ENCODE measurements around the gene FBXO45. TPM values are rescaled to one million over a fixed set of nuclear protein-coding genes. Genes with fewer than 3 reads are reported as not detected.

Gene FBXO45
- total and polyA plus RNA-seq, 9 of the 15 experiments (the other 6 are each of a cell fraction or from before 2014, with no cell fraction given), result 15.2 to 52.8 (median 37.0) TPM

DNA sequence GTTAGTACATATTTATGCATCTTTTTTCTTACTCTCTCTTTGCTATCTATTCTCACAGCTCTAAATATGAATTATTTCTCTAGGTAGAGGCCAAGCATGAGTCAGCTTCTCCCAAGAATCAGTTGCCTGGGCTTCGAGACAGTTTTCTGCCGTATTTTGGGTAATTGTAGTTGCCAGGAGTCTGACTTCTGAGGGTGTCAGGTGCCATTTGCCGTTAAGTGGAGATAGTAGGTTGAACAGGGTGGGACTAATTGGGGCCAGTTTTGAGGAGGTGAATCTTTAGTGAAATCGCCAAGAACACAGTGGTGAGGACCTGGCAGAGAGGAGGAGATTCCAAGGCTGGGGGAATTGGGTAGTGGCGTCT is 63.2 kb downstream of the FBXO45 start (continued):
- TF ChIP-seq RBM22 (IDR thresholded peaks at IDR 0.05; ENCODE audit: low read depth, low read length, poor library complexity, severe bottlenecking) (no peak), ETS2 (tag; IDR thresholded peaks at IDR 0.05; ENCODE audit: borderline replicate concordance, poor library complexity, severe bottlenecking) (no peak), PML (IDR thresholded peaks at IDR 0.05; ENCODE audit: low read length) (peak; percentile 17; the same call in 1 of the 2 replicates), ZBTB8A (IDR thresholded peaks at IDR 0.05; ENCODE audit: partially characterized antibody) (no peak), MBD2 (IDR thresholded peaks at IDR 0.05; ENCODE audit: borderline replicate concordance, low read depth) (no peak), EWSR1 (IDR thresholded peaks at IDR 0.05; ENCODE audit: borderline replicate concordance, low read depth, partially characterized antibody) (no peak), ZSCAN32 (CRISPR knock-in tag; IDR thresholded peaks at IDR 0.05) (no peak), KLF13 (tag; IDR thresholded peaks at IDR 0.05; ENCODE audit: borderline replicate concordance, low read depth) (no peak), ARHGAP35 (IDR thresholded peaks at IDR 0.05; ENCODE audit: partially characterized antibody) (no peak), SUPT5H (IDR thresholded peaks at IDR 0.05) (no peak), ASH1L (IDR thresholded peaks at IDR 0.05; ENCODE audit: borderline replicate concordance, low read depth, partially characterized antibody) (no peak), ZNF133 (CRISPR knock-in tag; IDR thresholded peaks at IDR 0.05) (no peak), PTTG1 (tag; IDR thresholded peaks at IDR 0.05; ENCODE audit: low read depth) (no peak), THRAP3 (IDR thresholded peaks at IDR 0.05; ENCODE audit: borderline replicate concordance) (0 out of 2 replicates have a peak, but pooled peaks have one; percentile 6), CHD2 (IDR thresholded peaks at IDR 0.05; ENCODE audit: low read depth, low read length) (no peak), CHCHD3 (CRISPR knock-in tag; IDR thresholded peaks at IDR 0.05) (no peak), CCAR2 (IDR thresholded peaks at IDR 0.05; ENCODE audit: low read depth, low read length) (no peak)
- TF ChIP-seq, protein P1, sequence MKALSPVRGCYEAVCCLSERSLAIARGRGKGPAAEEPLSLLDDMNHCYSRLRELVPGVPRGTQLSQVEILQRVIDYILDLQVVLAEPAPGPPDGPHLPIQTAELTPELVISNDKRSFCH (CRISPR knock-in tag; IDR thresholded peaks at IDR 0.05), result no peak
- TF ChIP-seq, protein P1 (tag; IDR thresholded peaks at IDR 0.05), result 0 out of 2 replicates have a peak, but pooled peaks have one; percentile 13
- TF ChIP-seq, protein P2, sequence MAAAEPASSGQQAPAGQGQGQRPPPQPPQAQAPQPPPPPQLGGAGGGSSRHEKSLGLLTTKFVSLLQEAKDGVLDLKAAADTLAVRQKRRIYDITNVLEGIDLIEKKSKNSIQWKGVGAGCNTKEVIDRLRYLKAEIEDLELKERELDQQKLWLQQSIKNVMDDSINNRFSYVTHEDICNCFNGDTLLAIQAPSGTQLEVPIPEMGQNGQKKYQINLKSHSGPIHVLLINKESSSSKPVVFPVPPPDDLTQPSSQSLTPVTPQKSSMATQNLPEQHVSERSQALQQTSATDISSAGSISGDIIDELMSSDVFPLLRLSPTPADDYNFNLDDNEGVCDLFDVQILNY (CRISPR knock-in tag; IDR thresholded peaks at IDR 0.05), result no peak
- TF ChIP-seq, protein P3, sequence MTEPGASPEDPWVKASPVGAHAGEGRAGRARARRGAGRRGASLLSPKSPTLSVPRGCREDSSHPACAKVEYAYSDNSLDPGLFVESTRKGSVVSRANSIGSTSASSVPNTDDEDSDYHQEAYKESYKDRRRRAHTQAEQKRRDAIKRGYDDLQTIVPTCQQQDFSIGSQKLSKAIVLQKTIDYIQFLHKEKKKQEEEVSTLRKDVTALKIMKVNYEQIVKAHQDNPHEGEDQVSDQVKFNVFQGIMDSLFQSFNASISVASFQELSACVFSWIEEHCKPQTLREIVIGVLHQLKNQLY (CRISPR knock-in tag; conservative IDR thresholded peaks at IDR 0.05), result no peak
- TF ChIP-seq, protein P4, sequence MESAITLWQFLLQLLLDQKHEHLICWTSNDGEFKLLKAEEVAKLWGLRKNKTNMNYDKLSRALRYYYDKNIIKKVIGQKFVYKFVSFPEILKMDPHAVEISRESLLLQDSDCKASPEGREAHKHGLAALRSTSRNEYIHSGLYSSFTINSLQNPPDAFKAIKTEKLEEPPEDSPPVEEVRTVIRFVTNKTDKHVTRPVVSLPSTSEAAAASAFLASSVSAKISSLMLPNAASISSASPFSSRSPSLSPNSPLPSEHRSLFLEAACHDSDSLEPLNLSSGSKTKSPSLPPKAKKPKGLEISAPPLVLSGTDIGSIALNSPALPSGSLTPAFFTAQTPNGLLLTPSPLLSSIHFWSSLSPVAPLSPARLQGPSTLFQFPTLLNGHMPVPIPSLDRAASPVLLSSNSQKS (CRISPR knock-in tag; IDR thresholded peaks at IDR 0.05), result no peak
- TF ChIP-seq, protein P5, sequence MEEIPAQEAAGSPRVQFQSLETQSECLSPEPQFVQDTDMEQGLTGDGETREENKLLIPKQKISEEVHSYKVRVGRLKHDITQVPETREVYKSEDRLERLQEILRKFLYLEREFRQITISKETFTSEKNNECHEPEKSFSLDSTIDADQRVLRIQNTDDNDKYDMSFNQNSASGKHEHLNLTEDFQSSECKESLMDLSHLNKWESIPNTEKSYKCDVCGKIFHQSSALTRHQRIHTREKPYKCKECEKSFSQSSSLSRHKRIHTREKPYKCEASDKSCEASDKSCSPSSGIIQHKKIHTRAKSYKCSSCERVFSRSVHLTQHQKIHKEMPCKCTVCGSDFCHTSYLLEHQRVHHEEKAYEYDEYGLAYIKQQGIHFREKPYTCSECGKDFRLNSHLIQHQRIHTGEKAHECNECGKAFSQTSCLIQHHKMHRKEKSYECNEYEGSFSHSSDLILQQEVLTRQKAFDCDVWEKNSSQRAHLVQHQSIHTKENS (CRISPR knock-in tag; IDR thresholded peaks at IDR 0.05), result no peak
- TF ChIP-seq, protein P6, sequence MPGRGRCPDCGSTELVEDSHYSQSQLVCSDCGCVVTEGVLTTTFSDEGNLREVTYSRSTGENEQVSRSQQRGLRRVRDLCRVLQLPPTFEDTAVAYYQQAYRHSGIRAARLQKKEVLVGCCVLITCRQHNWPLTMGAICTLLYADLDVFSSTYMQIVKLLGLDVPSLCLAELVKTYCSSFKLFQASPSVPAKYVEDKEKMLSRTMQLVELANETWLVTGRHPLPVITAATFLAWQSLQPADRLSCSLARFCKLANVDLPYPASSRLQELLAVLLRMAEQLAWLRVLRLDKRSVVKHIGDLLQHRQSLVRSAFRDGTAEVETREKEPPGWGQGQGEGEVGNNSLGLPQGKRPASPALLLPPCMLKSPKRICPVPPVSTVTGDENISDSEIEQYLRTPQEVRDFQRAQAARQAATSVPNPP (IDR thresholded peaks at IDR 0.05; ENCODE audit: borderline replicate concordance, insufficient read depth, insufficient read length), result no peak
